Measurements from ENCODE around the gene CDK13.
A peak's percentile ranks its signal among the peaks of the same experiment; 100 is the strongest.

CDK13 gene

GRCh38 chr7:39967406-39968161 is 17.5 kb downstream of the CDK13 start:
- Histone ChIP-seq H3K27me3 (ENCODE audit: insufficient read depth, insufficient read length) (no peaks in the 10 kb centered on the region), H3K4me1 (ENCODE audit: insufficient read depth, insufficient read length) (no peaks in the 10 kb centered on the region), H3K9ac (ENCODE audit: insufficient read length, low read depth) (no peak overlapping the region), H3K4me3 (ENCODE audit: insufficient read length, low read depth) (no peak overlapping the region), H3K36me3 (ENCODE audit: insufficient read depth, insufficient read length, low read length) (no peaks in the 10 kb centered on the region), H3K9me3 (ENCODE audit: insufficient read depth, low read length) (no peaks in the 10 kb centered on the region)
- no peak for DNase-seq (ENCODE audit: low read depth, low spot score)
- TF ChIP-seq YY1 (IDR thresholded peaks at IDR 0.05; ENCODE audit: insufficient read depth, insufficient read length) (no peak), ZNF274 (IDR thresholded peaks at IDR 0.05; ENCODE audit: low read depth, low read length) (no peak), SUZ12 (IDR thresholded peaks at IDR 0.05; ENCODE audit: extremely low read depth, insufficient read depth, insufficient read length) (no peak)

- Histone ChIP-seq H3K27me3 (ENCODE audit: insufficient read depth, insufficient read length) (no peaks in the 10 kb centered on the region), H3K4me3 (ENCODE audit: insufficient read length, low read depth) (no peak overlapping the region), H3K36me3 (ENCODE audit: insufficient read depth, insufficient read length, low read length) (no peaks in the 10 kb centered on the region), H3K9ac (ENCODE audit: insufficient read length, low read depth) (no peak overlapping the region), H3K9me3 (ENCODE audit: insufficient read depth, low read length) (no peaks in the 10 kb centered on the region), H3K4me1 (ENCODE audit: insufficient read depth, insufficient read length) (no peaks in the 10 kb centered on the region)
- no peak for TF ChIP-seq SUZ12 (IDR thresholded peaks at IDR 0.05; ENCODE audit: extremely low read depth, insufficient read depth, insufficient read length)
- TF ChIP-seq ZNF274 (IDR thresholded peaks at IDR 0.05; ENCODE audit: low read depth, low read length) = no peak
- no peak for TF ChIP-seq YY1 (IDR thresholded peaks at IDR 0.05; ENCODE audit: insufficient read depth, insufficient read length)
- no peak for DNase-seq (ENCODE audit: low read depth, low spot score)
Observed at GRCh38 chr7:39969431-39969830, 19.4 kb downstream of the CDK13 start.

- no peak for DNase-seq (ENCODE audit: low read depth, low spot score)
- no peaks in the 10 kb centered on the region for H3K4me1 ChIP-seq (ENCODE audit: insufficient read depth, insufficient read length)
Observed at GRCh38 chr7:39971924-39972323, 21.9 kb downstream of the CDK13 start.

GRCh38 chr7:39973801-39974200 is 23.7 kb downstream of the CDK13 start:
- H3K27me3 ChIP-seq (ENCODE audit: insufficient read depth, insufficient read length) = no peaks in the 10 kb centered on the region
- H3K36me3 ChIP-seq (ENCODE audit: insufficient read depth, insufficient read length, low read length) = no peaks in the 10 kb centered on the region
- no peak overlapping the region for H3K9ac ChIP-seq (ENCODE audit: insufficient read length, low read depth)
- H3K4me1 ChIP-seq (ENCODE audit: insufficient read depth, insufficient read length) = no peaks in the 10 kb centered on the region
- TF ChIP-seq YY1 (IDR thresholded peaks at IDR 0.05; ENCODE audit: insufficient read depth, insufficient read length) (no peak), ZNF274 (IDR thresholded peaks at IDR 0.05; ENCODE audit: low read depth, low read length) (no peak), SUZ12 (IDR thresholded peaks at IDR 0.05; ENCODE audit: extremely low read depth, insufficient read depth, insufficient read length) (no peak)
- H3K4me3 ChIP-seq (ENCODE audit: insufficient read length, low read depth) = no peak overlapping the region
- no peaks in the 10 kb centered on the region for H3K9me3 ChIP-seq (ENCODE audit: insufficient read depth, low read length)
- DNase-seq (ENCODE audit: low read depth, low spot score) = no peak

More at GRCh38 chr7:39971924-39972323, 21.9 kb downstream of the CDK13 start:
- H3K9ac ChIP-seq (ENCODE audit: insufficient read length, low read depth) = no peak overlapping the region
- no peaks in the 10 kb centered on the region for H3K27me3 ChIP-seq (ENCODE audit: insufficient read depth, insufficient read length)
- H3K9me3 ChIP-seq (ENCODE audit: insufficient read depth, low read length) = no peaks in the 10 kb centered on the region
- TF ChIP-seq SUZ12 (IDR thresholded peaks at IDR 0.05; ENCODE audit: extremely low read depth, insufficient read depth, insufficient read length) (no peak), ZNF274 (IDR thresholded peaks at IDR 0.05; ENCODE audit: low read depth, low read length) (no peak), YY1 (IDR thresholded peaks at IDR 0.05; ENCODE audit: insufficient read depth, insufficient read length) (no peak)
- H3K36me3 ChIP-seq (ENCODE audit: insufficient read depth, insufficient read length, low read length) = no peaks in the 10 kb centered on the region
- no peak overlapping the region for H3K4me3 ChIP-seq (ENCODE audit: insufficient read length, low read depth)

- H3K4me3 ChIP-seq (ENCODE audit: insufficient read length, low read depth) = no peak overlapping the region
- TF ChIP-seq ZNF274 (IDR thresholded peaks at IDR 0.05; ENCODE audit: low read depth, low read length) (no peak), YY1 (IDR thresholded peaks at IDR 0.05; ENCODE audit: insufficient read depth, insufficient read length) (no peak), SUZ12 (IDR thresholded peaks at IDR 0.05; ENCODE audit: extremely low read depth, insufficient read depth, insufficient read length) (no peak)
- H3K9me3 ChIP-seq (ENCODE audit: insufficient read depth, low read length) = no peaks in the 10 kb centered on the region
- H3K4me1 ChIP-seq (ENCODE audit: insufficient read depth, insufficient read length) = no peaks in the 10 kb centered on the region
- no peaks in the 10 kb centered on the region for H3K36me3 ChIP-seq (ENCODE audit: insufficient read depth, insufficient read length, low read length)
- H3K9ac ChIP-seq (ENCODE audit: insufficient read length, low read depth) = no peak overlapping the region
- DNase-seq (ENCODE audit: low read depth, low spot score) = peak; percentile 68
- no peaks in the 10 kb centered on the region for H3K27me3 ChIP-seq (ENCODE audit: insufficient read depth, insufficient read length)
Observed at GRCh38 chr7:39978230-39978934, 28.3 kb downstream of the CDK13 start.

- TF ChIP-seq SUZ12 (IDR thresholded peaks at IDR 0.05; ENCODE audit: extremely low read depth, insufficient read depth, insufficient read length) = no peak
- TF ChIP-seq ZNF274 (IDR thresholded peaks at IDR 0.05; ENCODE audit: low read depth, low read length) = no peak
- TF ChIP-seq YY1 (IDR thresholded peaks at IDR 0.05; ENCODE audit: insufficient read depth, insufficient read length) = no peak
- DNase-seq (ENCODE audit: low read depth, low spot score) = no peak
- Histone ChIP-seq H3K9ac (ENCODE audit: insufficient read length, low read depth) (no peak overlapping the region), H3K36me3 (ENCODE audit: insufficient read depth, insufficient read length, low read length) (no peaks in the 10 kb centered on the region), H3K27me3 (ENCODE audit: insufficient read depth, insufficient read length) (no peaks in the 10 kb centered on the region), H3K4me1 (ENCODE audit: insufficient read depth, insufficient read length) (no peaks in the 10 kb centered on the region), H3K4me3 (ENCODE audit: insufficient read length, low read depth) (no peak overlapping the region), H3K9me3 (ENCODE audit: insufficient read depth, low read length) (no peaks in the 10 kb centered on the region)
Observed at GRCh38 chr7:39979406-39980073, 29.5 kb downstream of the CDK13 start.
